Amniotic epithelial cell (primary cell): Measurements from ENCODE around the gene ANKRD63.

Experiments used
- DNase-seq: peaks from one replicate; pipeline ENCODE4 v3.0.0-alpha.2; 2010; ENCODE audit warnings: low read depth

Gene ANKRD63

DNA sequence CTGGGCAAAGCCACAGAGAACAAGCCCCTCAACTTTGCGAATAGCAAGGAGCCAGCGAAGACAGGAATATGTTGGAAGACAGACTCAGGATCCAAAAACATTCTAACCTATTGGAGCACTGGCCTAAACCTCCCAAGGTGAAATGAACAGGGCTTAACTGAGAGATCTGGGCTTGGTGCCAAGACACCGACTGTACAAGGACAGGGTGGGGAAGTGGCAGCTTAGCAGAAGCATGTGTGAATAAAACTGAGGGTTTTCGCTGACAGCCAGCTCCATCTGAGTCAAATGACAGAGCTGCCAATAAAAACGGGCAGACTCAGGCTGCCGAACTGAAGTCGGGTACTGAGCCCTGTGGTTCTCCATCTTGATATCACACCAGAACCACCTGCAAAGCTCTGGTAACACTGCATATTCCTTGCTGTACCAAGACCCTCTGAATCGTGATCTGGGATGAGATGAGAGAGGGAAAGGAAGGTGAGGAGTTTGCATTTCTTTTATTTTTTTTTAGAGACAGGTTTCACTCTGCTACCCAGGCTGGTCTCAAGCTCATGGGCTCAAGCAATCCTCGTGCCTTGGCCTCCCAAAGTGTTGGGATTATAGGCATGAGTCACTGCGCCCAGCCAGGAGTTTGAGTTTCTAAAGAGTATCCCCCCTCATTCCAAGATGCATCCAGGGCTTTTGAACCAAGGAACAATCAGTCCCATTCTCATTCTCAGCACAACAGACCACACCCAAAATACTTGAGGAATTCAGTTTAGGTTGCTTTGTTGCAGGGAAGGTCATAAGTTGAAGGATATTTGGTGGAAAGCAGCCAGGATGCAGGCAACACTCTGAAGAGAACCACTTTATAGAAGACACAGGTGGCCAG lies 30.9 kb upstream of the ANKRD63 start:
- no peak for DNase-seq

DNA sequence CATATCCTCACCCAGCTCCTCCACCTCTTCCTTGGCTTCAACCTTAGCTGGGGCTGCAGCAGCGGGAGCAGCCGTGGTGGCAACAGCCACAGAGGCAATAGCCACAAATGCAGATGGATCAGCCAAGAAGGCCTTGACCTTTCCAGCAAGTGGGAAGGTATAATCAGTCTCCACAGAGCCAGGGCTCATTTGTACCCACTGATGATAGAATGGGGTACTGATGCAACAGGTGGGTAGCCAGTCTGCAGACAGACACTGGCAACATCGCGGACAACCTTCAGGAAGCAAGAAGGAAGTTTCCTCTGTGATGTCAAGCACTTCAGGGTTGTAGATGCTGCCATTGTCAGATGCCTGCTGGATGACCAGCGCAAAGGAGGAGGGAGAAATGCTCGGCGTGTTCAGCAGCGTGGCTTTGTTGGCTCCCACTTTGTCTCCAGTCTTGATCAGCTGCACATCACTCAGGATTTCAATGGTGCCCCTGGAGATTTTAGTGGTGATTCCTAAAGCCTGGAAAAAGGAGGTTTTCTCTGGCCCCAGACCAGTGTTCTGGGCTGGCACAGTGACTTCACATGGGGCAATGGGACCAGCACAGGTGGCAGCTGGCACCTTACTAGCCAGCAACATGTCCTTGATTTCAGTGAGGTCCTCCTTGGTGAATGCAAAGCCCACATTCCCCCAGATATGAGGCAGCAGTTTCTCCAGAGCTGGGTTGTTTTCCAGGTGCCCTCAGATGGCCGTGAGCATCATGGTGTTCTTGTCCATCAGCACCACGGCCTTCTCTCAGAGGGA lies 29.7 kb upstream of the ANKRD63 start:
- DNase-seq, result no peak

DNA sequence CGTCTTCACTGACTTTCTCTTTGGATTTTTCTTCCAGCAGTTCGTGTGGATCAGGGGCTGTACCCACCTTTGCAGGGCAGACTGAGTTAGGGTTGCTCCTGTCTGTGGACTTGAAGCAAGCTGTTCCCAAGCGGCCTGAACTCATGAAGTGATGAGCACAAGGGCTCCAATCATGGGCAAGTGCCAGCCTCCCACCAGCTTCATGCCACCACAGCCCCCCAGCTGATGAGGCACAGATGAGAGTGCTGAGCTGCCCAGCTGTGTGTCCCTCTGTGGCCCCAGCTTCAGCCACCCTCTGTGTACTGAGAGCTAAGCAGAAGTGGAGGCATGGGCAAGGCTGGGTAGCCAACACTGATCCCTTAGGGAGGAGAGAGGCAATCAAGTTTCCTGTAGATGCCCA lies 28.1 kb upstream of the ANKRD63 start:
- DNase-seq, result no peak

DNA sequence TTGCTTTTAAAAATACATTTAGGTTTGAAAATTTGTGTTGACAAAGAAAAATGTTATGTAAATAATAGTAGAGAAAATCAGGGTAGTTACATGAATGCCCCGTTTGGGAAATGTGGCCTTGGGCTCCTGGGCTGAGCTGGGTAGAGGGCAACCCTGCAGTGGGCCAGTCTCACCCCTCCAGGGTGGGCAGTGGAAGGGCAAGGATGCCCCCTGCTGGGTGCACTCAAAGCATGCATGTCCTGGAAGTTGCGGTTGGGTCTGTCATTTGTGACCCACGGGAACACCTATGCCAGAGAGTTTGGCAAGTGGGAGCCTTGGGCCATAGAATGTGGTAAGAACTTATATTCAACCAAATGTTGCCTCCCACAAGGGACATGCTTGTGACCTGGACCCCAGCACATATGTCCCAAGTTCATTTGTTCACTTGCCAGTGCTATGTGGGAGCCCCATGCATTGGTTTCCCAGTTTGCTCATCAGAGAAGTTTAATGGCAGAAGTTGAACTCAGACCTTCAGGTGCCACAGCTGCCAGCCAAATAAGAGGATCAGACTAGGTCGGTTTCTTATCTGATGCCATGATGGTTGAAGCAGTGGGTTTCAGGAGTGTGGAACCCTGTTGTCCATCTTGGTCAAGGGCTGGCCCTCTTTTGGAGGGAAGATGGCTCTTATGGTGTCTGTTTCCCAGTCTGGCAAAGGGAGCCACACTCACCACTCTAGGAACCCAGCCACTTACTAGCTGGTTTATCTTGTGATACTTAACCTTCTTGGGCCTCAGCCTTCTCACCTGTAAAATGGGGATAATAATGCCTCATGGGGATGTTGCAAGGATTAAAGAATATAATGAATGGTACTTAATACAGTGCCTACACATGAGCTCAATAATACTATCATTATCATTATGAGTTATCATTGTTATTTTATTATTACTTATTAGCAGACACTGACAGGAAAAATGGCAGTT lies 27.4 kb upstream of the ANKRD63 start:
- DNase-seq, result no peak

- DNase-seq, result no peak
These were observed 26.5 kb upstream of the ANKRD63 start for GRCh38 chr15:40309344-40309862.

GRCh38 chr15:40307421-40308211 lies 24.8 kb upstream of the ANKRD63 start, which contains the start of gene PLCB2:
Gene PLCB2, minus strand, starts transcription at chr15:40307935. Its CDS starts 263 bp downstream, at chr15:40307672.
- DNase-seq, result no peak

- DNase-seq, result no peak
These were observed 24.0 kb upstream of the ANKRD63 start for GRCh38 chr15:40306908-40307307.

- DNase-seq, result no peak
These were observed 23.5 kb upstream of the ANKRD63 start for GRCh38 chr15:40306371-40306770.

GRCh38 chr15:40305281-40305680 lies 22.4 kb upstream of the ANKRD63 start:
- no peak for DNase-seq

GRCh38 chr15:40303576-40303975 lies 20.7 kb upstream of the ANKRD63 start:
- no peak for DNase-seq

- no peak for DNase-seq
These were observed 20.1 kb upstream of the ANKRD63 start for GRCh38 chr15:40302981-40303380.

- DNase-seq, result no peak
These were observed 19.5 kb upstream of the ANKRD63 start for GRCh38 chr15:40302288-40302886.

GRCh38 chr15:40301467-40302179 lies 18.8 kb upstream of the ANKRD63 start:
- no peak for DNase-seq

DNA sequence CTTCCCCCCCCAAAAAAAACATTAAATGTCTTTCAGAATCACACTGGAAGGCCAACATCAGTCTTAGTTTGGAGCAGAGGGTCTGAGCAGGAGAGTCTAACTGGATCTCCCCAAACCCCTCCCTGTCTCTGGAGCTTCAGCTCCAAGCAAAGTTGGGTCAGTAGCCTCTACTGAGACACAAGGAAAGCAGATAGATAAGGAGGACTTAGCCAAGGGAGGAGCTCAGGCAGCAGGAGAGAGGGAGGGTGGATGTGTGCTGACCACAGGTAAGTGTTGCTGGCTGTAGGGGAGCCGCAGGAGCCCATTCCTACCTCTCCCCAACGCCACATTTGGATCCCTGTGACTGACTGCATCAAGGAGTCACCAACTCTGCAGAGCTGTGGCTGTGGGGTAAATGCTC lies 17.9 kb upstream of the ANKRD63 start:
- DNase-seq, result no peak

DNA sequence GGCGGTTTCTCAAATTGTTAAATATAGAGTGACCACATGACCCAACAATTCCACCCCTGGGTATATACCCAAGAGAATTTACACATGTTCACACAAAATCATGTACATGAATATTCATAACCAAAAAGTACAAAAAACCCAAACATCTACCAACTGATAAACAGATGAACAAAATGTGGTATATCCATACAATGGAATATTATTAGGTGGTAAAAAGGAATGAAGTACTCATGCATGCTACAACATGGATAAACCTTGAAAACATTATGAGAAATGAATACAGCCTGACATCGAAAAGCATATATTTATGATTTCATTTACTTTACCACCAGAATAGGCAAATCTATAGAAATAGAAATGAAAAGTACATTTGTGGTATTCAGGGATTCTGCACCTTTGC lies 17.5 kb upstream of the ANKRD63 start:
- no peak for DNase-seq

DNA sequence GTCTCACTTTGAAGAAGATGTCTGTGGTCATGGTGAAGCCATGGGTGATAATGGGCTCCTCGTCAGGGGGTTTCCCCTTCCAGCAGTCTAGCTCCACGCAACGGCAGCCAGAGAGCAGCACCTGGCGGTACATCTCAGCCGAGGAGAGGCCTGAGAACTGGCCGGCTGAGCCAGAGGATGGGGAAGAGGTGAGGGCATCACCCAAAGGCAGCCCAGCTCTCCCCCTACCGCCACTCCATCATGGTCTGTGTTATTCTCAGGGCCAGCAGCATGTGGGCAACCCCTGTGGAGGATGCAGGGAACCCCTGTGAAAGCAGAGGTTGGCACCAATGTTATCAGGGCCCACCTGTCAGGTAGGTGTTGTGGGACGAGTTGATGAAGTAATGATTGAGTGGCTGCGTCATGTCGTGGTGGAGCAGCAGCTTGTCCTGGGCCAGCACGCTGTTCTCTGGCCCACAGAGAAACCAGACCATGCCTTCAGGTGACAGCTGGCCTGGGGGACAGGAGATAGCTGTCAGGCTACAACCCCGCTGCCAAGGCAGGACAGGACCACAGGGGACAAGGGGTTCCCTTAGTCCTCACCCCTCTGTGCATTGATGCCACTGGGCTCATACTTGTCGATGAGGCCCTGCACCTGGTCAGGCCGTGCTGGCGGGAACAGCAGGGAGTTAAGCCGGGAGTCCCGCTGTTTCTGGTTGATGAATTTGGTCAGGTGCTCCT lies 15.5 kb upstream of the ANKRD63 start:
- DNase-seq, result no peak

DNA sequence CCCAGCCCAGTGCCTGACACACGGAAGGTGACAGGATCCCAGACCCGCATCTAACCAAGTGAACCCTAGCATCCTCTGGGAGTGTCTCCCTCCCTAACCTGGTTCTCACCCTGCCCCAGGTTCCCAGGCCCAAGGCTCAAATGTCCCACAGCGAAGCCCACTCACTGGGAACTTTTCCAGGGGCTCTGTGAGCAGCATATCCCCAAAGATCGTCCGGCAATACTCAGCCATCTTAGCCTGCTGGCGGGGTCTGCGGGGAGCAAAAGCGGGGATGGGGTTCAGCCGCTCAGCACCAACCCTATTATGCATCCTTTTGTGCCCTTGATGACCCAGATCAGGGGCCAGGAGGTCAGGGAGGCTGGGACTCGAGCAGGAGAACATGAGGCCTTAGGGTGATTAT lies 14.5 kb upstream of the ANKRD63 start:
- no peak for DNase-seq

- DNase-seq, result no peak
These were observed 13.8 kb upstream of the ANKRD63 start for GRCh38 chr15:40296561-40297230.
